Neural cell (in vitro differentiated cells): ENCODE results near the gene RILPL1. TPM values are rescaled to one million over a fixed set of nuclear protein-coding genes. Genes with fewer than 3 reads are reported as not detected.

Experiments used
- H2AFZ ChIP-seq: fragments of 200-600, 300-800 bp; sonication (generic), shearing (Covaris generic); 2 replicates; pipeline ENCODE4 v1.6.0; 2014; ENCODE audit warnings: low read depth, mild to moderate bottlenecking, antibody characterized with exemption, low read length, moderate library complexity
- H3F3A ChIP-seq: fragments of 200-600 bp; shearing (Covaris generic); 2 replicates; pipeline ENCODE4 v1.6.1; 2016; ENCODE audit warnings: mild to moderate bottlenecking, moderate library complexity, mixed read lengths, antibody characterized with exemption, low read length; ENCODE audit not compliant: insufficient read depth, poor library complexity, severe bottlenecking
- H3K27ac ChIP-seq: fragments of 200-600, 300-800 bp; sonication (generic), shearing (Covaris generic); 2 replicates; pipeline ENCODE4 v1.5.1; 2014; ENCODE audit warnings: mild to moderate bottlenecking, low read length, moderate library complexity
- H3K27me3 ChIP-seq: fragments of 300-800, 200-600 bp; sonication (generic), shearing (Covaris generic); 2 replicates; pipeline ENCODE4 v1.6.0; 2014; ENCODE audit warnings: mild to moderate bottlenecking, low read depth, low read length, moderate library complexity; ENCODE audit not compliant: insufficient read depth
- H3K36me3 ChIP-seq: fragments of 300-800, 200-600 bp; sonication (generic), shearing (Covaris generic); 2 replicates; pipeline ENCODE4 v1.5.1; 2014; ENCODE audit warnings: mild to moderate bottlenecking, antibody characterized with exemption, low read length, moderate library complexity; ENCODE audit not compliant: insufficient read depth
- H3K4me2 ChIP-seq: fragments of 300-800, 200-600 bp; sonication (generic), shearing (Covaris generic); 2 replicates; pipeline ENCODE4 v1.6.0; 2014; ENCODE audit warnings: mild to moderate bottlenecking, low read length
- H3K4me3 ChIP-seq: fragments of 300-800, 200-600 bp; sonication (generic), shearing (Covaris generic); 2 replicates; pipeline ENCODE4 v1.5.1; 2014; ENCODE audit warnings: mild to moderate bottlenecking, low read length, moderate library complexity
- H3K79me2 ChIP-seq: fragments of 200-600 bp; shearing (Covaris generic); replicated peaks from 2 replicates; pipeline ENCODE4 v1.6.0; 2014; ENCODE audit warnings: mild to moderate bottlenecking, low read length, moderate library complexity; ENCODE audit not compliant: insufficient read depth
- H3K9ac ChIP-seq: fragments of 300-800, 200-600 bp; sonication (generic), shearing (Covaris generic); 2 replicates; pipeline ENCODE4 v1.6.1; 2016; ENCODE audit warnings: mild to moderate bottlenecking, low read length, mixed read lengths
- H3K9me2 ChIP-seq: fragments of 200-600 bp; shearing (Covaris generic); 2 replicates; pipeline ENCODE4 v1.6.1; 2016; ENCODE audit warnings: mild to moderate bottlenecking, low read length, mixed read lengths; ENCODE audit not compliant: insufficient read depth
- H3K9me3 ChIP-seq: fragments of 200-600, 300-800 bp; sonication (generic), shearing (Covaris generic); 2 replicates; pipeline ENCODE4 v1.6.1; 2016; ENCODE audit warnings: mild to moderate bottlenecking, mixed run types, low read length, moderate library complexity, mixed read lengths
- H4K20me1 ChIP-seq: fragments of 200-600 bp; shearing (Covaris generic); 2 replicates; pipeline ENCODE4 v1.6.1; 2016; ENCODE audit warnings: mild to moderate bottlenecking, mixed run types; ENCODE audit not compliant: insufficient read depth
- CTCF ChIP-seq: fragments of 450-650 bp; IDR thresholded peaks from 2 replicates; pipeline ENCODE4 v1.5.1; 2014; ENCODE audit warnings: antibody characterized with exemption, mild to moderate bottlenecking, moderate library complexity; ENCODE audit not compliant: poor library complexity, severe bottlenecking
- EP300 ChIP-seq: fragments of 450-650 bp; conservative IDR thresholded peaks from 2 replicates; pipeline ENCODE4 v1.6.1; 2014; ENCODE audit warnings: antibody characterized with exemption, mild to moderate bottlenecking, moderate library complexity; ENCODE audit not compliant: poor library complexity, severe bottlenecking
- EZH2 ChIP-seq: fragments of 200-600, 300-800 bp; shearing (Covaris generic), sonication (generic); IDR thresholded peaks from 2 replicates; pipeline ENCODE4 v1.6.1; 2014; ENCODE audit warnings: antibody characterized with exemption, low read length, borderline replicate concordance, mild to moderate bottlenecking; ENCODE audit not compliant: insufficient read depth, poor library complexity, severe bottlenecking
- MXI1 ChIP-seq: fragments of 450-650 bp; conservative IDR thresholded peaks from 2 replicates; pipeline ENCODE4 v1.6.1; 2014; ENCODE audit warnings: antibody characterized with exemption, mild to moderate bottlenecking; ENCODE audit not compliant: poor library complexity, severe bottlenecking
- POLR2AphosphoS5 ChIP-seq: IDR thresholded peaks from 2 replicates; pipeline ENCODE4 v1.6.1; 2012
- RAD21 ChIP-seq: fragments of 450-650 bp; conservative IDR thresholded peaks from 2 replicates; pipeline ENCODE4 v1.6.1; 2014; ENCODE audit warnings: antibody characterized with exemption, mild to moderate bottlenecking, moderate library complexity
- REST ChIP-seq: IDR thresholded peaks from 2 replicates; pipeline ENCODE4 v1.6.1; 2012; ENCODE audit warnings: borderline replicate concordance
- SMC3 ChIP-seq: fragments of 450-650 bp; conservative IDR thresholded peaks from 2 replicates; pipeline ENCODE4 v1.6.1; 2014; ENCODE audit warnings: antibody characterized with exemption, mild to moderate bottlenecking, moderate library complexity; ENCODE audit not compliant: poor library complexity
- TAF1 ChIP-seq: IDR thresholded peaks from 2 replicates; pipeline ENCODE4 v1.6.1; 2012; ENCODE audit warnings: low read depth
- polyA plus RNA-seq: library from polyadenylated mRNA; depleted of rRNA; stranded (reverse); fragments of >200 nt; gene quantifications from 2 replicates; pipeline ENCODE4 v1.2.3, GENCODE V29; 2014

RILPL1 gene
- polyA plus RNA-seq, 1 donor from 2014 or later: 1.4 TPM

- H4K20me1 ChIP-seq: no peaks in the 10 kb centered on the region
- no peaks in the 10 kb centered on the region for H3K9me3 ChIP-seq
- H3K27ac ChIP-seq: no peak overlapping the region
- H3F3A ChIP-seq: no peaks in the 10 kb centered on the region
- no peaks in the 10 kb centered on the region for H3K36me3 ChIP-seq
- no peak overlapping the region for H3K4me3 ChIP-seq
- H3K27me3 ChIP-seq: no peaks in the 10 kb centered on the region
- H3K9me2 ChIP-seq: no peaks in the 10 kb centered on the region
- H2AFZ ChIP-seq: no peak overlapping the region
- no peak overlapping the region for H3K9ac ChIP-seq
- TF ChIP-seq SMC3: no peak
- TF ChIP-seq MXI1: no peak
- no peak for TF ChIP-seq RAD21
- no peak for TF ChIP-seq EP300
- no peak for TF ChIP-seq POLR2AphosphoS5
- TF ChIP-seq EZH2: no peak
- no peak for TF ChIP-seq REST
- TF ChIP-seq TAF1: no peak
- TF ChIP-seq CTCF: no peak
- H3K4me2 ChIP-seq: no peak overlapping the region
- H3K79me2 ChIP-seq: no peaks in the 10 kb centered on the region
Measured at GRCh38 chr12:123548107-123548506, 14.6 kb upstream of the RILPL1 start.

- Histone ChIP-seq H2AFZ (no peak overlapping the region), H3K9ac (no peak overlapping the region), H3F3A (no peaks in the 10 kb centered on the region), H3K36me3 (no peaks in the 10 kb centered on the region), H3K9me2 (no peaks in the 10 kb centered on the region), H3K9me3 (no peaks in the 10 kb centered on the region), H3K4me2 (no peak overlapping the region), H3K27ac (no peak overlapping the region), H3K4me3 (no peak overlapping the region), H4K20me1 (no peaks in the 10 kb centered on the region), H3K79me2 (no peaks in the 10 kb centered on the region), H3K27me3 (no peaks in the 10 kb centered on the region)
- TF ChIP-seq CTCF (no peak), RAD21 (no peak), EZH2 (no peak), MXI1 (no peak), REST (no peak), TAF1 (no peak), SMC3 (no peak), POLR2AphosphoS5 (no peak), EP300 (no peak)
Measured at GRCh38 chr12:123546281-123546680, 12.8 kb upstream of the RILPL1 start.
